Esophagus squamous epithelium (tissue), 4 donors: Measurements from ENCODE around the gene FAM171A2.

Experiments used
- POLR2A ChIP-seq, 4 donors: fragments of 450-650 bp; IDR thresholded peaks; one replicate each; pipeline ENCODE4 v1.6.1; 2017; ENCODE audit warnings: antibody characterized with exemption in 4 of 4, mild to moderate bottlenecking in 4 of 4, moderate library complexity in 3 of 4
- TF ChIP-seq, protein P1 (sequence below), 6 experiments: fragments of 450-650 bp in 4 of 6; fragments of 200-600 bp in 2 of 6; sonication (generic) in 2 of 6; IDR thresholded peaks; one replicate each; pipeline ENCODE4 v1.5.1; 2016 to 2019; ENCODE audit warnings: antibody characterized with exemption in 6 of 6, mild to moderate bottlenecking in 4 of 6, moderate library complexity in 4 of 6

- TF ChIP-seq, protein P1, sequence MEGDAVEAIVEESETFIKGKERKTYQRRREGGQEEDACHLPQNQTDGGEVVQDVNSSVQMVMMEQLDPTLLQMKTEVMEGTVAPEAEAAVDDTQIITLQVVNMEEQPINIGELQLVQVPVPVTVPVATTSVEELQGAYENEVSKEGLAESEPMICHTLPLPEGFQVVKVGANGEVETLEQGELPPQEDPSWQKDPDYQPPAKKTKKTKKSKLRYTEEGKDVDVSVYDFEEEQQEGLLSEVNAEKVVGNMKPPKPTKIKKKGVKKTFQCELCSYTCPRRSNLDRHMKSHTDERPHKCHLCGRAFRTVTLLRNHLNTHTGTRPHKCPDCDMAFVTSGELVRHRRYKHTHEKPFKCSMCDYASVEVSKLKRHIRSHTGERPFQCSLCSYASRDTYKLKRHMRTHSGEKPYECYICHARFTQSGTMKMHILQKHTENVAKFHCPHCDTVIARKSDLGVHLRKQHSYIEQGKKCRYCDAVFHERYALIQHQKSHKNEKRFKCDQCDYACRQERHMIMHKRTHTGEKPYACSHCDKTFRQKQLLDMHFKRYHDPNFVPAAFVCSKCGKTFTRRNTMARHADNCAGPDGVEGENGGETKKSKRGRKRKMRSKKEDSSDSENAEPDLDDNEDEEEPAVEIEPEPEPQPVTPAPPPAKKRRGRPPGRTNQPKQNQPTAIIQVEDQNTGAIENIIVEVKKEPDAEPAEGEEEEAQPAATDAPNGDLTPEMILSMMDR (IDR thresholded peaks at IDR 0.05), result no peak
- no peak for TF ChIP-seq POLR2A (IDR thresholded peaks at IDR 0.05)
Observed at GRCh38 chr17:44378171-44378705, 14.6 kb upstream of the FAM171A2 start.
